Measurements from ENCODE around the gene CYP2S1.
"Not testable (repeated sequence)": the region's sequence is repeated elsewhere in the genome, so short reads cannot be mapped to it uniquely, and the experiment has no call there.

The CYP2S1 gene, protein sequence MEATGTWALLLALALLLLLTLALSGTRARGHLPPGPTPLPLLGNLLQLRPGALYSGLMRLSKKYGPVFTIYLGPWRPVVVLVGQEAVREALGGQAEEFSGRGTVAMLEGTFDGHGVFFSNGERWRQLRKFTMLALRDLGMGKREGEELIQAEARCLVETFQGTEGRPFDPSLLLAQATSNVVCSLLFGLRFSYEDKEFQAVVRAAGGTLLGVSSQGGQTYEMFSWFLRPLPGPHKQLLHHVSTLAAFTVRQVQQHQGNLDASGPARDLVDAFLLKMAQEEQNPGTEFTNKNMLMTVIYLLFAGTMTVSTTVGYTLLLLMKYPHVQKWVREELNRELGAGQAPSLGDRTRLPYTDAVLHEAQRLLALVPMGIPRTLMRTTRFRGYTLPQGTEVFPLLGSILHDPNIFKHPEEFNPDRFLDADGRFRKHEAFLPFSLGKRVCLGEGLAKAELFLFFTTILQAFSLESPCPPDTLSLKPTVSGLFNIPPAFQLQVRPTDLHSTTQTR

DNA sequence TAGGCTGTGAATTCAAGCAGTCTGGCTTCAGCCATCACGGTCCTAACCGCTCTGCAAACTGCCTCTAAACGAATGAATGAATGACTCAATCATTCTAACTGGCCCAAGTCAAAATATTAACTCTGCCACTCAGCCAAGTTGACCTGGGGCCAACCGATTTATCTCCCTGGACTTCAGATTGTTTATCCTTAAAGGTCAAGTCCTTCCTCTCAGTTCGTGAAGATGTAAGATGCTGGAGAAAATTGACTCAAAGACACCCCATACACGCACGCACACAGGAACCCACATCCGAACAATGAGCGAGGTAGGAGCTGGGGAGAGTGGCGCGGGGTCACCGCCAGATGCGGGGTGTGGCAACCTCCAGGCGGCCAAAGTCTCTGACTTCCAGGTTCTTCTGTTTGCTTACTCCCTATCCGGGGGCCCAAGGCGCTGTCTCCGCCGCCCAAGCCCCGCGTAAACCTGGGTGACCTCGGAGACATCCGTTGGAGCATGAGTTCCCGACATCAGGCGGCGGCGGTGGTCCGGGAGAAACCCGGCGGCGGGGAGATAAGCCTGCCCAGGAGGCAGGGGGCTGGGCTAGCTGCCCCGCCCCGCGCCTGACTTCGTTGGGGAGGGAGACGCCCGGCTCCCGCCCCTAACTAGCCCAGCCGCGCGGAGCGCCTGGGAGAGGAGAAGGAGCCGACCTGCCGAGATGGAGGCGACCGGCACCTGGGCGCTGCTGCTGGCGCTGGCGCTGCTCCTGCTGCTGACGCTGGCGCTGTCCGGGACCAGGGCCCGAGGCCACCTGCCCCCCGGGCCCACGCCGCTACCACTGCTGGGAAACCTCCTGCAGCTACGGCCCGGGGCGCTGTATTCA is at the start of gene CYP2S1:
Gene CYP2S1 (plus strand): TSS at position 646 of the 856 bp plus-strand sequence. CDS start 46 bp downstream, at position 692.
- no peak for DNase-seq

DNA sequence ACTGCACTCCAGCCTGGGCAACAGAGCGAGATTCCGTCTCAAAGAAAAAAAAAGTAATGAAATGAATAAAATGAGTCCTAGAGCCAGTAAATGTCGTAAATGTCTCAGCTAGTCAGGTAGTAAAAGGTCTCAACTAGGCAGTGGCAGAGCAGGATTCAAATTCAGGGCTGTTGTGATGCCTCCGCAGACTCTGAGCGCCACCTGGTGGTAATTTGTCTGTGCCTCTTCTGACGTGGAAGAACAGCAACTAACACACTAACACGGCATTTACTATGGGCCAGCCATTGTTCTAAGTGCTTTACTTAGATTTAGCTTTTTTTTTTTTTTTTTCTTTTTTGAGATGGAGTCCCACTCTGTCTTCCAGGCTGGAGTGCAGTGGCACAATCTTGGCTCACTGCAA is 48.6 kb upstream of the CYP2S1 start:
- peak; percentile 24 for DNase-seq

DNA sequence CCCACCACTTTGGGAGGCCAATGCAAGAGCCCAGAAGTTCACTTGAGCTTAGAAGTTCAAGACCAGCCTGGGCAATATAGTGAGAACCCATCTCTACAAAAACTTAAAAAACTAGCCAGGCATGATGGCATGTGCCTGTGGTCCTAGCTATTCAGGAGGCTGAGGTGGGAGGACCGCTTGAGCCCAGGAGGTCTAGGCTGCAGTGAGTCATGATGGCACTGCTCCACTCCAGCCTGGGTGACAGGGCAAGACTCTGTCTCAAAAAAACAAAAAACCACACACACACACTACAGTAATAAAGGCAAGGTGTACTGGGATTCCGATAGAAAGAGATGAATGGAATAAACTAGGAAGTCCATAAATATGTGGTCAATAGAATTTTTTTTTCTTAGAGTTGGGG is 43.2 kb upstream of the CYP2S1 start:
- no peak for DNase-seq

DNA sequence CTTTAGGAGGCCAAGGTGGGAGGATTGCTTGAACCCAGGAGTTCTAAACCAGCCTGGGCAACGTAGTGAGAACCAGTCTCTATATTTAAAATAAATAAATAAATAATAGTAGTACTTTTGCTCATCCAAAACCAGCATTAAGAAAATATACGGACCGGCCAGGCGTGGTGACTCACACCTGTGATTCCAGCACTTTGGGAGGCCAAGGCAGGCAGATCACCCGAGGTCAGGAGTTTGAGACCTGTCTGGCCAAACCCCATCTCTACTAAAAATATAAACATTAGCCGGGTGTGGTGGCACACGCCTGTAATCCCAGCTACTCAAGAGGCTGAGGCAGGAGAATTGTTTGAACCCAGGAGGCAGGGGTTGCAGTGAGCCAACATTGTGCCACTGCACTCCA is 42.0 kb upstream of the CYP2S1 start:
- DNase-seq: not testable (repeated sequence)

DNA sequence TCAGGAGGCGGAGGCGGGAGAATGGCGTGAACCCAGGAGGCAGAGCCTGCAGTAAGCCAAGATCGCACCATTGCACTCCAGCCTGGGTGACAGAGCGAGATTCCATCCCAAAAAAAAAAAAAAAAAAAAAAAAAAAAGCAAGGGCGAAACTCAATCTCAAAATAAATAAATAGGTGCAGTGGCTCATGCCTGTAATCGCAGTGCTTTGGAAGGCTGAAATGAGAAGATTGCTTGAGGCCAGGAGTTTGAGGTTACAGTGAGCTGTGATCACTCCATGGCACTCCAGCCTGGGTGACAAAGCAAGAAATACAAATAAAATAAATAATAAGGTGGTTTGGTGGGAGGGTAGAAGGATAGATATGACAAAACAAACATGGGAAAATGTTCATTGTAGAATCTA is 39.0 kb upstream of the CYP2S1 start:
- DNase-seq: no peak

DNA sequence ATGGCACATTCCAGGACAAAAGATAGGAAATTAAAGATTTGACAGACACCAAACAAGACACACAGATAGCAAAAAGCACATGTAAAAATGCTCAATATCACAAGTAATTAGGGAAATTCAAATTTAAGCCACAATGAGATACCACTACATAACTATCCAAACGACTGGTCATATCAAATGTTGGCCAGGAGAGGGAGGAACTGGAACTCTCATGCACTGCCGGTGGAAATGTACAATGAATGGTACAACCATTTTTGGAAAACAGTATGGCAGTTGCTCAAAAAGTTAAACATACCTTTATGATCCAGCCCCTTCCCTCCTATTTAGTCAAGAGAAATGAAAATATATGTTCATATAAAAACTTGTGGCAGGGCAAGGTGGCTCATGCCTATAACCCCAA is 36.8 kb upstream of the CYP2S1 start:
- no peak for DNase-seq

DNA sequence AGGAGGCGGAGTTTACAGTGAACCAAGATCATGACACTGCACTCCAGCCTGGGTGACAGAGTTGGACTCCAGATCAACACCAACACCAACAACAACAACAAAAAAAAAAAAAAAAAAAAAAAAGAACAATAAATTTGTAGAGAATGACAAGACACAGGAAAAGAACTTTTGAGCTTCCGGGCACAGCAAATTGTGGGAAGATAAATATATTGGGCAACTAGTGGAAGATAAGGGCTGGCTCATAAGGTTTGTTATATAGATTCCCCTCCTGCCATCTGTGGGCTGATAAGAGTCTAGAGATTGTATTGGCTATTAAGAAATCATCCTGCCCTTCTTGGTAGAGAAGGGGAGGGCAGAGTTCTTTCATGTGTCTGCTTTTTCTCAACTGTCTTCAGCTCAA is 33.1 kb upstream of the CYP2S1 start:
- no peak for DNase-seq

DNA sequence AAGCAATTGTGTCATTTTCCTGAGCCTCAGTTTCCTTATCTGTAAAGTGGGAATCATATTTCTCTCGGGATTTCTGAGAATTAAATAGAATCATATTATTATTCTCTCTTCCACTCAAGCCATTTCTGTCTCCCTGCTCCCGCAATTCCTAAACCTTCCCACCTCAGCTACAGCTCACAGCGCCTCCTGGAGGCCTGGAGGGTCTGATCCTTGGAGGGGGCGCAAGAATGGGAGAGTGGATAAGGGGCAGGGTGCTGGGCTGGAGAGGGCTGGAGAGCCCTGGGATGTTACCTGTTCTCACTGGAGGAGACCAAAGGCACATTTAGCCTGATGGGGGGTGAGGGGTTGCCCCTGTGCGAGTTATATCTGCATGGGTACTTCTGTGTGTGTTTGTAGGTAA is 31.1 kb upstream of the CYP2S1 start:
- no peak for DNase-seq

DNA sequence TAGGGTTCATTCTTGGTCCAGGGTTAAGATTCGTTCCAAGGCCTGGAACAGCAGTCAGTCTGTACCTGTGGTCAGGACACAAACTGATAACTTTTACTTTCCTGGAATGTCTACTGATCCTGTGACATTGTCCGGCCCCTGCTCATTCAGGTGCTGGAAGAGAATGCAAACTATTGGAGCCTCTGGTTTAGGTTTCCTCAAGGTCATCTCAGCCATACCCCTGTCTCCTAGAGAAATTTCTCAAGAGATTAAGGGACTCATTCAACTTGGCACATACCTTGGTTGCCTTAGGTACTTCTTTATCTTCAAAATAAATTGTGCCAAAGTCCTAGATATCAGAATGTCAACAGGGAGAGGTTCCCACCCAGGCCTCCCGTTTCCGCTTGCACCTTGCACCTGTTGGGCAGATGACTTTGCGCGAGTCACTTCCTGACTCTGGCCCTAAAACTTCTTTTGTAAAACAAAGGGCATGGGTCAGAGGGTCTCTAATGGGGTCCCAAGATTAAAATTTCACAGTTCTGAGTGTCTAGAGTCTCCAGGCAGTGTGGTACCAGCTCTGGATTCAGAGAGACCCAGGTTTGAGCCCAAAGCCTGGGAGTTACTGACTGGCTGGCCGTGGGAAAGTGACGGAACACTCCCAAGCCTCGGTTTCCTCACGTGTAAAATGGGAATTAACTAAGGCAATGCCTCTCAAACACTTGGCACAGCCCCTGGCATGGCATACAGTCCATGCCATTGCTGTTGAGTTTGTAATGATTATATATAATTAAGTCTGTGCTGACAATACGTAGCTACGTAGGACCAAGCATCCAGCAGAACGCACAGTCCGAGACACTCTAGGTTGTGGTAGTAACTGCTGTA is 25.8 kb upstream of the CYP2S1 start:
- no peak for DNase-seq

DNA sequence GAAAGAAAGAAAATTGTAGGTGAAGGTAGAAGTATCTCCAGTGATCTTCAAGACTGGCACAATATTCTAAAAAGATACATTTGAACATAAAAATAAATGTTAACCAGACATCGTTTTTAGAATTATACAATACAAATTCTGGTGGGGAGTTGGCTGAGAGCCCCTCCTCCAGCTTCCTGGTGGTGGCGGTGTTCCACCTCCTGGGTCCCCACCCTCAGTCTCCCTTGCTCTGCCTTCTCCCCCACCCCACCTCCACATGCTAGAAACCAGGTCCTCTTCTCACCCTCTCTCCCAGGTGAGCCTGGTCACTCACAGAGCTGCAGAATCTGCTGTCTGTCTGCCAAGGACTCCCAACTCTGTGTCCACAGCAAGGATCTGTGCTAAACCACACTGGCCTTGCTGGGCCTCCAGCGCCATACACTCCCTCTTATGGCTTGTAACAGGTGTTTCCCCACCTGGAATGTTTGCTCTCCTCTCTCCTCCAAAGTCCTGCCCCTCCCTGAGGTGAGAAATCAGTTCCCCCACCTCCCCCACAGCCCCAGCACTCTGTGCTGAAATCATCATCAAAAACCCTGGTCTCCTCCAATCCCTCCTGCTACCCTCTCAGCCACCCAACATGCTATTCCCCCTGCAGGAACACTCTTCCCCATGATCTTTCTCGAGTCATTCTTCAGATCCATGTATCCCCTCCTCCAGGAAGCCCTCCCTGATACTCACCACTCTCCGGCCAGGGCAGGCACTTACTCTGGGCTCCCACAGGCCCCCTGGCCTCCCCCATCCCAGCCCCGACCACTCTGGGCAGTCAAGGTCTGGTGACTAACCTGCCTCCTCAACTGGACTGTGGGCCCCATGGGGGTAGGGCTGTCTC is 20.5 kb upstream of the CYP2S1 start:
- no peak for DNase-seq

DNA sequence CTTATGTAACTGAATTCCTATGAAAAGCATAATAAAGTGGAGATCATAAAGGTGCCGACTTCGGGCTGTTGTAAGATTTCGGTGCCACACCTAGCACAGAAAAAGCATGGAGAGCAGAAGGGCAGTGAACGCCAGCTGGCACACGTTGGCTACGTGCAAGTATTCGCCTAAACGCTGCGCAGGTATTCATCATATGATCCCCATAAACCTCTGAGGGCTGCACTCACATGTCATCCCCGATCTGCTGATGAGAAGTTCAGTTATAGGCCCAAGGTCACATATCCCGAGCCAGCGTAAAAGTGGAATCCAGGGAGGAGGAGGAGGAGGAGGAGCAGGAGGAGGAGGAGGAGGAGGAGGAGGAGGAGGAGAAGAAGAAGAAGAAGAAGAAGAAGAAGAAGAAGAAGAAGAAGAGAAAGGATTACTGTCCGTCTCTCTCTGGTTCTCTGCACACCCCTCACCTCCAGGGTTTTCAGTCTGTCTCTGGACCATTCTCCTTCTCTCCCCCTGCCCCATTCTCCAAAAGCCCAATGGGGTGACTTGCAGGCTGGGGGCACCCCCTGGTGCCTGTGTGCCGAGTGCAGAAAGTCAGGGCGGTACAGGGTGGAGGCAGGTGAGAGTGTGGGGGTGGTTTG is 18.6 kb upstream of the CYP2S1 start:
- no peak for DNase-seq

DNA sequence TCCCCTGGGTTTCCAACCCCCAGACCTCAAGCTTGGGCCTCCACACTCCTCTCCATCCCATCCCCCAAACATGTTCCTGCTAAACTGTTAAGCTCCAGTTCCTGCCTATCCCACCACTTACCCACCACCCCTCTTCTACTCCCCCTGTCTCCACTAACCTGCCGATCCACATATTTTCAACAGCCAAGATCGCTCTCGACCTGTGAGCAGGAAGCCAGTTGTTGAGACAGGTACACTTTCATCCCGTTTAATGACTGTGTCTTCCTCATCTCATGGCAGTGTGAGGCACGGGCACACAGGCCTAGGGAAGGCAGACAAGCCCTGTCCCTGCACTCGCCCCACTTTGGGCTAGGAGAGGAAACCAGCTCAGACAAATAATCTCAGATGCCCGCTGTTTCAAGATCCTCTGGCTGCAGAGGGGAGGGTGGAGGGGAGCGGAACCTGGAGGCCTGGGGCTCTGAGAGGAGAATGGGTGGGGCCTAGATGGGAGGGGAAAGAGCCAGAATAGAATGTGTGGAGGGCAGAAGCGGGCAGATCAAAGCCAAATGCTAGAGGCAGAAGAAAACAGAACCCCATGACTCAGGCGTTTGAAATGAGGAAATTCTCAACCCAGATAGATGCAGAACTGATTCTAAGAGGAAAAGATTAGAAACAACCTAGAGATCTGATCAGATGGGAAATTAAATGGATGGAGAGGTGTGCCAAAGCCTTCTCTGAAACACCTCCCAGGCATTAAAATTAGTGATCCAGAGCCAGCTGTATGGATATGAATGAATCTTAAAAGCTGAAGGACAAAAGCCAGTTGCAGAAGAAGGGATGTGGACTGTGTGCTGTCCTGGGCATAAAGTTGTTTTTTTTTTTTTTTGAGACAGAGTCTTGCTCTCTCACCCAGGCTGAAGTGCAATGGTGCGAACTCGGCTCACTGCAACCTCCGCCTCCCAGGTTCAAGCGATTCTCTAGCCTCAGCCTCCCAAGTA is 16.9 kb upstream of the CYP2S1 start:
- DNase-seq: no peak

DNA sequence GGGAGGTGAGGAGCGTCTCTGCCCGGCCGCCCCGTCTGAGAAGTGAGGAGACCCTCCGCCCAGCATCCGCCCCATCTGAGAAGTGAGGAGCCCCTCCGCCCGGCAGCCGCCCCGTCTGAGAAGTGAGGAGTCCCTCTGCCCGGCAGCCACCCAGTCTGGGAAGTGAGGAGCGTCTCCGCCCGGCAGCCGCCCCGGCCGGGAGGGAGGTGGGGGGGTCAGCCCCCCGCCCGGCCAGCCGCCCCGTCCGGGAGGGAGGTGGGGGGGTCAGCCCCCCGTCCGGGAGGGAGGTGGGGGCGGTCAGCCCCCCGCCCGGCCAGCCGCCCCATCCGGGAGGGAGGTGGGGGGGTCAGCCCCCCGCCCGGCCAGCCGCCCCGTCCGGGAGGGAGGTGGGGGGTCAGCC is 12.8 kb upstream of the CYP2S1 start:
- DNase-seq: not testable (repeated sequence)

DNA sequence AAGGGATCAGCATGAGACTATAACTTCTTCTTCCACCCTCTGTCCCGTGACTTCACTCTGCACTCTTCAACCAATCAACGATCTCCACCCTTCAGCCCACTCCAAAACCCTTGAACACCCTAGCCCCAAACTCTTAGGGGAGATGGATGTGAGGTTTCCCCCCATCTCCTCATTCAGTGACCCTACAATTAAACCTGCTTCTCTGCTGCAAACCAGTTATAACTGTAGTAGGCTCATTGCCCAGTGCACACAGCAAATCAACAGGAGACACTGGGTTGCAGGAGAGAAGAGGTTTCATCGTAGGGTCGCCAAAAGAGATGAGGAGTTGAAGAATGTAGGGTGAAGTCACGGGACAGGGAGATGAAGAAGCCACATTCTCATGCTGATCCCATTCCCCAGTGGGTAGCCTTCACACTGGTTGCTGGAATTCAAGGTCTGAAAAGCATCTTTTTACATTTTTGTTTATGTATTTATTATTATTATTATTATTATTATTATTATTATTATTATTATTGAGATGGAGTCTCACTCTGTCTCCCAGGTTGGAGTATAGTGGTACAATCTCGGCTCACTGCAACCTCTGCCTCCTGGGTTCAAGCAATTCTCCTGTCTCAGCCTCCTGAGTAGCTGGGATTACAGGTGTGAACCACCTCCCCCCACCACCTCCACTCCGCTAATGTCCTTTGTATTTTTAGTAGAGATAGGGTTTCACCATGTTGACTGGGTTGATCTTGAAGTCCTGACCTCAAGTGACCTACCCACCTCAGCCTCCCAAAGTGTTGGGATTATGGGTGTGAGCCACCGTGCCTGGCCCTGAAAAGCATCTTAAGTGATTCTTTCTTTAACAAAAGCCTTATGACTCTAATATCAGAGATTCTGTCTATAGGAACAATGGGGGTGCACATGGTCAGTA is 5.8 kb upstream of the CYP2S1 start:
- no peak for DNase-seq

DNA sequence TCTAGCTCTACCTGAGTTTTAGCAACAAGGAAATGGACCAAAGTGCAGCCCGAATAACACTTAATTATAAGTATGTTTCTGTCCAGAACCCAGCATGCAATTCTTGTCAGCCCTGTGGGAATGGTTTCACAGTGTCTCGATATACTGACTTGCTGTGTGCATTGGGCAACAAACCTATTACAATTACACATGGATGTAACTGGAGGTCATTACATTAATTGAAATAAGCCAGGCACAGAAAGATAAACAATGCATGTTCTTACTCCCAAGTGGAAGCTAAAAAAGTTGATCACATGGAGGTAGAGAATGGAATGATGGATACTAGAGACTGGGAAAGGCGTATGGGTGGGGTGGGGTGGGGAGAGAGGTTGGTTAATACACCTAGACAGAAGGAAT is 5.1 kb upstream of the CYP2S1 start:
- no peak for DNase-seq

DNA sequence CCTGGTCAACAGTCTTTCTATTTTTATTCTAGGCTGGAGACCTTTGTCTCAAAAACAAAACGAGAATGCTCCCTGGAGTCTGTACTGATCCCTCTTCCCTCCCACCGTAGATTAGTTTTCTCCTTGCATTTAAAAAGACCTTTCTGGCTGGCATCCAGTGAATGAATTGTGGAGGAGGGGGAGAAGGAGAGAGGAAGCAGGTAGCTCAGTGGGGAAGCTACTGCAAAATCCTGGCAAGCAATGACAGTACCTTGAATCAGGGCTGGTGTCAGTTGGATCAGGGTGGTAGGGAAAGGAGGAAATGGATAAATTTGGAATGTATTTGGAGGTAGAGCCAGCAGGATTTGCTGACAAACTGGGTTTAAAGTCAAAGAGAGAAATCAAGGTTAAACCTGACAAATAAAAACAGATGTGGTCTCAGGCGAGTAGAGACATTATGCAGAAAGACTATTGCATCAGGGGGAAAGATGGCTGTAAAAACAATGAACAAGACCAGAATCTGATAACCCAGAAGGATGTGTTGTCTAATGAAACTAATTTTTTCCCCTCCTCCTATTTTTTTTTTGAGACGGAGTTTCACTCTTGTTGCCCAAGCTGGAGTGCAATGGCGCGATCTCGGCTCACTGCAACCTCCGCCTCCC is 3.5 kb upstream of the CYP2S1 start:
- DNase-seq: no peak

DNA sequence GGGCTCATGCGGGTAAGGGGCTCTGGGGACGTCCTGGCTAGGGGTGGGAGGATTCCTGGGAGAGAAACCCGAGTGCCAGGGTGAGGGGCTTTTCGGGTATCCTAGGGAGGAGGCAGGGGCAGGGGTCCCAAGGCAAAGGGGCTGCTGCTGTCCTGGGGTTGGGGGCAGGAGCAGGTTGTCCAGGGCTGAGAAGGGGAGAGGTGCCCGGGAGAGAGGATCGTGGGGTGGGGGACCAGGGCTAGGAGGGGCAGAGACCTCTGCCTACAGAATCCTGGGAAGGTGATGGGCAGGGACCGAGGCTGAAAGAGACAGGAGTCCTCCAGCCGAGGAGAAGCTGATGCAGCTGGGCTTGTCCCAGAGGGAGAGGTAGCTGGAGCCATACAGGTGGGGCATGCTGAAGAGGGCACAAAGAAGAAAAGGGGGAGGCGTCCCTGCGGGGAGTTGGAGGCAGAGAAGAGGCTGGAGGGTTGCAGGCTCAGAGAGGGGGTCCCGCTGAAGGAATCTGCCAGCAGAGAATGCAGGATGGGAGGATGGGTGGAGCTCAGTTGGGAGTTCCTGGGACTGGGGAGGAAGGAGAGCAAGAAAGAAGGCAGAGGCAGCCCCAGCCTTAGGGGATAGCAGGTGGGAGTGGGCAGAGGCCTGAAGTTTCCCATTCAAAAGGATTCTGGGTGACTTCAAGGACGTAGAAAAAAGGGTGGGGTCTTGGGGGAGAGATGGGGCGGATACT is 574 bp downstream of the CYP2S1 start:
- no peak for DNase-seq

DNA sequence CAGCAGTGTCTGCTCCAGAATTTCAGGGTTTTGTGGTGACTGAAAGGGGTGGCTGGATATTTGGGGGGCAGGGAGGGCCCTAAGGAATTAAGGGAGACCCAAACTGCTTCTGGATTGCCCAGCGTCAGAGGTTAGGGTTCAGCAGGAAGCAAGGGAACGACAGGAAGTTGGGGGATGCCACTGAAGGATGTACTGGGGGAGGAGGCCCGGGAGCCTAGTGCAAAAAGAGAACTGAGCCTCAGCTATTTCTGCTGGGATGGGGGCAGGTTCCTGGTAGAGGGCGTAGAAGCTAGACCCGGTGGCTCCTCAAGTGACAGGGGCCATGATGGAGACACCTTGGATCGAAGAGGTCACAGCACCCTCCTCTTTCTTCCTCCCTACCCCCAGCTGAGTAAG is 1.1 kb downstream of the CYP2S1 start:
- no peak for DNase-seq

All from NCI-H1105 (cell line).